ENCODE data around the gene FBLN1. TPM values are rescaled to one million over a fixed set of nuclear protein-coding genes. Genes with fewer than 3 reads are reported as not detected.

The FBLN1 gene
- total RNA-seq, 1 experiment from 2014 or later, result 28.6 TPM

- no TSS peak for BruUV-seq (replicated peaks)
- Mint-ChIP-seq H3K4me1 (ENCODE audit: low read depth, unreplicated experiment) (peaks cover 8% of the 10 kb centered on the region), H3K27ac (ENCODE audit: unreplicated experiment) (no peak overlapping the region), H3K4me3 (ENCODE audit: low read depth, unreplicated experiment) (no peak overlapping the region), H3K27me3 (ENCODE audit: unreplicated experiment) (peaks cover 45% of the 10 kb centered on the region), H3K36me3 (ENCODE audit: insufficient read depth, unreplicated experiment) (no peaks in the 10 kb centered on the region), H3K9me3 (ENCODE audit: low read depth, unreplicated experiment) (no peaks in the 10 kb centered on the region)
- DNase-seq, result no peak
- TF ChIP-seq CTCF (IDR thresholded peaks at IDR 0.05; ENCODE audit: unreplicated experiment), result no peak
- intact Hi-C loops (cut with micrococcal nuclease; ENCODE audit: unreplicated experiment), result no loop called here
- CTCF ChIA-PET, result interaction anchor here (0.6 kb wide), 1 partner anchor 33 kb away, joined by 4 read pairs; no protein-coding TSS in a partner anchor
Measured at GRCh38 chr22:45473626-45474237, 29.0 kb upstream of the FBLN1 start.

- Mint-ChIP-seq H3K27me3 (ENCODE audit: unreplicated experiment) (peaks cover 42% of the 10 kb centered on the region), H3K9me3 (ENCODE audit: low read depth, unreplicated experiment) (peaks cover under 1% of the 10 kb centered on the region)
- DNase-seq, result no peak
Measured at GRCh38 chr22:45475063-45475747, 27.5 kb upstream of the FBLN1 start.

GRCh38 chr22:45475851-45476514 is 26.7 kb upstream of the FBLN1 start:
- CTCF ChIA-PET, result interaction anchor here (1.4 kb wide), 1 partner anchor 230 kb away, joined by 3 read pairs; no protein-coding TSS in a partner anchor
- DNase-seq, result no peak
- BruUV-seq (replicated peaks), result no TSS peak

More at GRCh38 chr22:45475063-45475747, 27.5 kb upstream of the FBLN1 start:
- no peak for TF ChIP-seq CTCF (IDR thresholded peaks at IDR 0.05; ENCODE audit: unreplicated experiment)
- Mint-ChIP-seq H3K36me3 (ENCODE audit: insufficient read depth, unreplicated experiment) (no peaks in the 10 kb centered on the region), H3K4me3 (ENCODE audit: low read depth, unreplicated experiment) (no peak overlapping the region), H3K27ac (ENCODE audit: unreplicated experiment) (no peak overlapping the region), H3K4me1 (ENCODE audit: low read depth, unreplicated experiment) (peaks cover 8% of the 10 kb centered on the region)
- intact Hi-C loops (cut with micrococcal nuclease; ENCODE audit: unreplicated experiment), result no loop called here
- no TSS peak for BruUV-seq (replicated peaks)
- CTCF ChIA-PET, result no interaction called here

GRCh38 chr22:45476814-45477213 is 25.9 kb upstream of the FBLN1 start:
- TF ChIP-seq CTCF (IDR thresholded peaks at IDR 0.05; ENCODE audit: unreplicated experiment), result no peak
- H3K27ac Mint-ChIP-seq (ENCODE audit: unreplicated experiment), result no peak overlapping the region
- H3K36me3 Mint-ChIP-seq (ENCODE audit: insufficient read depth, unreplicated experiment), result no peaks in the 10 kb centered on the region
- peaks cover 2% of the 10 kb centered on the region for H3K9me3 Mint-ChIP-seq (ENCODE audit: low read depth, unreplicated experiment)
- H3K4me3 Mint-ChIP-seq (ENCODE audit: low read depth, unreplicated experiment), result no peak overlapping the region
- H3K4me1 Mint-ChIP-seq (ENCODE audit: low read depth, unreplicated experiment), result peaks cover 8% of the 10 kb centered on the region
- BruUV-seq (replicated peaks), result no TSS peak
- no peak for DNase-seq
- intact Hi-C loops (cut with micrococcal nuclease; ENCODE audit: unreplicated experiment), result no loop called here
- peaks cover 42% of the 10 kb centered on the region for H3K27me3 Mint-ChIP-seq (ENCODE audit: unreplicated experiment)
- CTCF ChIA-PET, result interaction anchor here (1.4 kb wide), 1 partner anchor 231 kb away, joined by 3 read pairs; no protein-coding TSS in a partner anchor

More at GRCh38 chr22:45475851-45476514, 26.7 kb upstream of the FBLN1 start:
- no peak overlapping the region for H3K4me3 Mint-ChIP-seq (ENCODE audit: low read depth, unreplicated experiment)
- intact Hi-C loops (cut with micrococcal nuclease; ENCODE audit: unreplicated experiment), result no loop called here
- peaks cover 42% of the 10 kb centered on the region for H3K27me3 Mint-ChIP-seq (ENCODE audit: unreplicated experiment)
- H3K36me3 Mint-ChIP-seq (ENCODE audit: insufficient read depth, unreplicated experiment), result no peaks in the 10 kb centered on the region
- no peak overlapping the region for H3K27ac Mint-ChIP-seq (ENCODE audit: unreplicated experiment)
- peaks cover 2% of the 10 kb centered on the region for H3K9me3 Mint-ChIP-seq (ENCODE audit: low read depth, unreplicated experiment)
- peaks cover 8% of the 10 kb centered on the region for H3K4me1 Mint-ChIP-seq (ENCODE audit: low read depth, unreplicated experiment)
- no peak for TF ChIP-seq CTCF (IDR thresholded peaks at IDR 0.05; ENCODE audit: unreplicated experiment)
